ENCODE measurements around the gene UNK.
"Not testable (repeated sequence)": the region's sequence is repeated elsewhere in the genome, so short reads cannot be mapped to it uniquely, and the experiment has no call there.

The UNK gene

DNA sequence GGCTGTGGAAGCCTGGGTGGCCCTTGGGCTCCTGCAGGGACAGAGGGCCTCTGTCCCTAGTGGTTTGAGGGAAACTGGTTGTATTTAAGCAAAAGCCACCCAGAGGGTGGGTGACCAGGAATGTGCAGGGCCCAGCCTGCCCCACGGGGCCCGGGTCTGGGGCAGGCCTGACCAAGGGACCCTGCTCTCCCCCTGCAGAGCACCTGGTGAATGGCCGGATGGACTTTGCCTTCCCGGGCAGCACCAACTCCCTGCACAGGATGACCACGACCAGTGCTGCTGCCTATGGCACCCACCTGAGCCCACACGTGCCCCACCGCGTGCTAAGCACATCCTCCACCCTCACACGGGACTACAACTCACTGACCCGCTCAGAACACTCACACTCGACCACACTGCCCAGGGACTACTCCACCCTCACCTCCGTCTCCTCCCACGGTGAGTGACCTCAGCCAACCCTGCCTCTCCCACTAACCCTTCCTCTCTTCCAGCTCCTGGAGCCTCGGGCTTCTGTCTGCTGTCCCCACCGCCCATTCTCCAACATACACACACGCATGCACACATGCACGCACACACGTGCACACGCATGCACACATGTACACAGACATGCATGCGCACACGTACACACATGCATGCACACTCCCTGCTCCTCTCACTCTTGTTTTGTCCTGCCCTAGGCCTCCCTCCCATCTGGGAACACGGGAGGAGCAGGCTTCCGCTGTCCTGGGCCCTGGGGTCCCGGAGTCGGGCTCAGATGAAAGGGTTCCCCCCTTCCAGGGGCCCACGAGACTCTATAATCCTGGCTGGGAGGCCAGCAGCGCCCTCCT lies 30.0 kb upstream of the UNK start:
- no peak for DNase-seq

DNA sequence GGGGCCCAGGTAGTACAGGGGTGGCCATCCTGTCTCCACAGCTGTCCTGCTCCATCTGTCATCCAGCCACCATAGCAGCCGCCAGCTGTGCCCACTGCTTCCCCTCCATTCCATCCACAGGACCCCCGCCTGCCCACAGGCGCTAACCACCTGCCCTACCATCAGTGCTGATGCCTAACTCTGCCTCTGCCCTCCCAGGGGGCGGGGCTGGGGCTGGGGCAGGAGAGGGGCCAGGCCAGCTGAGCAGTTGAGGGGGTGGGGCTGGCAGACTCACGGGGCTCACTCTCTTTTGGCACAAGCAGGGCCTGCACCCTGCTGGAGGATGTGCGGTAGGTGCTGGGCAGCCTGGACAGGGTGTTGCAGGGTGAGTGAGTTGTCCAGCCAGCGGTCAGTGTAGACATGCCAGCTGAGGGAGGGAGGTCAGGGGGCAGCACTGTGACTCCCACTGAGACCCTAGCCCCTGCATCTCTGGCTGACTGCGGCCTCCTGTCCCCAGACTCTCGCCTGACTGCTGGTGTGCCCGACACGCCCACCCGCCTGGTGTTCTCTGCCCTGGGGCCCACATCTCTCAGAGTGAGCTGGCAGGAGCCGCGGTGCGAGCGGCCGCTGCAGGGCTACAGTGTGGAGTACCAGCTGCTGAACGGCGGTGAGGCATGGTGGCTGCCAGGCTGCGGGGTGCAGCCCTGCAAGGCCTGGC lies 29.3 kb upstream of the UNK start:
- no peak for DNase-seq

DNA sequence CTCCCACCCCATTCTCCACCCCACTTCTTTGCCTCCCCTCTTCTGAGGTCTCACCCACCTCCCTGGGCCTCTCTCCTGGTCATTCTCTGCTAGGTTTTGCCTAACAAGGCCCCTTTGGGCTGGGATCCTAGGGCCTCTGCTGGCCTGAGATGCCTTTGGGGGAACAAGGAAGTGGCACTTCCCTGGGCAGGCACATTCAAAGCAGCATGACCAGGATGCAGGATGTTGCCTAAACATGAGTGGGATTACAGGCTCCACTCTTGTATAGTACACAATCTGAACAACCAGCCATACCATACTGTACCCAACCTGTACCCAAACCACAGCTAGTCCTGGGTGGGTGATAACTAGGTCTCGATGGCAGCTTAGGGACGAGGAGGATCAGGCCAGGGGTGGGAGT lies 28.6 kb upstream of the UNK start:
- DNase-seq: no peak

DNA sequence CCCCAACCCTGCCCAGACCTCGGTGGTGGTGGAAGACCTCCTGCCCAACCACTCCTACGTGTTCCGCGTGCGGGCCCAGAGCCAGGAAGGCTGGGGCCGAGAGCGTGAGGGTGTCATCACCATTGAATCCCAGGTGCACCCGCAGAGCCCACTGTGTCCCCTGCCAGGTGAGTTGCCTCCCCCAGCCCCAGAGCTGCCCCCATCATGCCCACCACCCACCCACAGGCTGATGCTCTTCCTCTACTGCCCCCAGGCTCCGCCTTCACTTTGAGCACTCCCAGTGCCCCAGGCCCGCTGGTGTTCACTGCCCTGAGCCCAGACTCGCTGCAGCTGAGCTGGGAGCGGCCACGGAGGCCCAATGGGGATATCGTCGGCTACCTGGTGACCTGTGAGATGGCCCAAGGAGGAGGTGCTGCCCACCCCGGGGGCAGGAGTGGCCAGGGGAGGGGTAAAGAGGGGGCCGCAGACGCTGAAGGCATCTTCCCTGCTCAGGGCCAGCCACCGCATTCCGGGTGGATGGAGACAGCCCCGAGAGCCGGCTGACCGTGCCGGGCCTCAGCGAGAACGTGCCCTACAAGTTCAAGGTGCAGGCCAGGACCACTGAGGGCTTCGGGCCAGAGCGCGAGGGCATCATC lies 28.0 kb upstream of the UNK start:
- no peak for DNase-seq

DNA sequence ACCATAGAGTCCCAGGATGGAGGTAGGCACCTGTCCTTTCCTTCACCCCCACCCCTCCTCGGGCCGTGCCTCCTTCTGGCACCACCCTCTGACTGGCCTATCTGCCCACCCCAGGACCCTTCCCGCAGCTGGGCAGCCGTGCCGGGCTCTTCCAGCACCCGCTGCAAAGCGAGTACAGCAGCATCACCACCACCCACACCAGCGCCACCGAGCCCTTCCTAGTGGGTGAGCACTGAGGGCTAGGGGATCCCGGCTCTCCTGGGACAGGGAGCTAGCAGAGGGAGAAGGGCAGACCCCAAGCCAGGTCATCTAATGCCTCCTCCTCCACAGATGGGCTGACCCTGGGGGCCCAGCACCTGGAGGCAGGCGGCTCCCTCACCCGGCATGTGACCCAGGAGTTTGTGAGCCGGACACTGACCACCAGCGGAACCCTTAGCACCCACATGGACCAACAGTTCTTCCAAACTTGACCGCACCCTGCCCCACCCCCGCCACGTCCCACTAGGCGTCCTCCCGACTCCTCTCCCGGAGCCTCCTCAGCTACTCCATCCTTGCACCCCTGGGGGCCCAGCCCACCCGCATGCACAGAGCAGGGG lies 27.4 kb upstream of the UNK start:
- no peak for DNase-seq

DNA sequence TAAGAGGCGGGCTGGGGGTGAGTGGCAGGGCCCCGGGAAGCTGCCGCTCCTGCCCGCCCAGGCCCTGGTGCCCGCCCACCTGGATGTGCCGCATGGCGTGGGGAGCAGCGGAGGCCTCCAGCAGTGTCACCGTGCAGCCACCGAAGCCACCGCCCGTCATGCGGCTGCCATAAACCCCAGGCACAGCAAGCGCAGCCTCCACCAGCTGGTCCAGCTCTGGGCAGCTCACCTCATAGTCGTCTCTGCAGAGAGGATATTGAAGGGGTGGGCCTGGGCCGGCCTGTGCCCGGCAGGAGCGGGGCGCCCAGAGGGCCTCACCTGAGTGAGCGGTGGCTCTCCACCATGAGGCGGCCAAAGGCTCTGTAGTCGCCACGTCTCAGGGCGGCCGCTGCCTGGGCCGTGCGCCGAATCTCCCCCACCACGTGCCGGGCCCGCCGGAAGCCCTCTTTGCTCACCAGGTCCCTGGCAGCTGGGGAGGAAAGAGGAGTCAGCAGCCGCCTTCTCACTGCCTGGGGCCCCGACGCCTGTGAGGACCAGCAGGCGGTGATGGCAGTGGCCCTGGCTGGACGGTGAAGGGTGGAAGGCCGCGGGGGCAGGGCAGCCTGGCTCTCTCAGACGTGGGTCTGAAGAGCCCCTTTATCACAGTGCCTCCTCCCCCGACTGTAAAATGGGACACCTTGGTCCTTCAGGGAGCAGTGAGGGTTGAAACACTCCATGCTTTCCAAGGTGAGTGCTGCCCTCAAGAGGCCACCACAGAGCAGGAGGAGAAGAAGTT lies 26.3 kb upstream of the UNK start:
- DNase-seq: peak in 1 of 2 experiments; percentile 13

DNA sequence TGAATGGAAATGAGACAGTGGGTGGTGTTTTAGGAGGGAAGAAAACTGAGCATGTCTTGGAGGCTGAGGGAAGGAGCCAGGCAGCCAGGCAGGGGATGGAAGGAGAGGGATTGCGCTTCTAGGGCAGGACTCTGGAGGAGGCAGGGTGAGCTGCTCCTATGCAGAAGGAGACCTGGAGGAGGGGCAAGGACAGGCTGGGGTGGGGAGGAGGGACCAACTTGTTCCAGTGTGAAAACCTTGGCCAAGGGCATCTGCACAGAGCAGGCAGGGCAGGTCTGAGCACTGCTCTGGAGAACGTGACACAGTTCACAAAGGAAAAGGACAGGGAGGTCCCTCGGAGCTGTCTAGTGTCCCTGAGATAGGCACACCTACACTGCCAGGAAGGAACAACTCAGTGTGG lies 25.1 kb upstream of the UNK start:
- DNase-seq: no peak

DNA sequence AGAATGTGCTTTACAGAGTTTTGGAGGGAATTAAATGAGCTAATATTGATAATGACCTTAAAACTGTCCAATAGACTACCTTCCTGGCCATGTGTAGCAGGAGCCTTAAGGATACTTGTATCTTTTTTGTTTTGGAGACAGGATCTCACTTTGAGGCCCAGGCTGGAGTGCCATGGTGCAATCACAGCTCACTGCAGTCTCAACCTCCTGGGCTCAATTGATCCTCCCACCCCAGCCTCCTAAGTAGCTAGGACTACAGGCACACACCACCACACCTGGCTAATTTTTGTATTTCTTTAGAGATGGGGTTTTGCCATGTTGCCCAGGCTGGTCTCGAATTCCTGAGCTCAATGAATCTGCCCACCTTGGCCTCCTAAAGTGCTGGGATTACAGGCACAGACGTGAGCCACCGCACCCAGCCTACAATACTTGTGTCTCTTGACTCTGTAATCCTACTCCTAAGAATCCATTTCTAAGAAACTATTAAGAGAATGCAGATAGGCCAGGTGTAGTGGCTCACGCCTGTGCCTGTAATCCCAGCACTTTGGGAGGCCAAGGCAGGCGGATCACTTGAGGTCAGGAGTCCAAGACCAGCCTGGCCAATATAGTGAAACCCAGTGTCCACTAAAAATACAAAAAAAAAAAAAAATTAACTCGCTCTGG lies 24.5 kb upstream of the UNK start:
- DNase-seq: not testable (repeated sequence)

DNA sequence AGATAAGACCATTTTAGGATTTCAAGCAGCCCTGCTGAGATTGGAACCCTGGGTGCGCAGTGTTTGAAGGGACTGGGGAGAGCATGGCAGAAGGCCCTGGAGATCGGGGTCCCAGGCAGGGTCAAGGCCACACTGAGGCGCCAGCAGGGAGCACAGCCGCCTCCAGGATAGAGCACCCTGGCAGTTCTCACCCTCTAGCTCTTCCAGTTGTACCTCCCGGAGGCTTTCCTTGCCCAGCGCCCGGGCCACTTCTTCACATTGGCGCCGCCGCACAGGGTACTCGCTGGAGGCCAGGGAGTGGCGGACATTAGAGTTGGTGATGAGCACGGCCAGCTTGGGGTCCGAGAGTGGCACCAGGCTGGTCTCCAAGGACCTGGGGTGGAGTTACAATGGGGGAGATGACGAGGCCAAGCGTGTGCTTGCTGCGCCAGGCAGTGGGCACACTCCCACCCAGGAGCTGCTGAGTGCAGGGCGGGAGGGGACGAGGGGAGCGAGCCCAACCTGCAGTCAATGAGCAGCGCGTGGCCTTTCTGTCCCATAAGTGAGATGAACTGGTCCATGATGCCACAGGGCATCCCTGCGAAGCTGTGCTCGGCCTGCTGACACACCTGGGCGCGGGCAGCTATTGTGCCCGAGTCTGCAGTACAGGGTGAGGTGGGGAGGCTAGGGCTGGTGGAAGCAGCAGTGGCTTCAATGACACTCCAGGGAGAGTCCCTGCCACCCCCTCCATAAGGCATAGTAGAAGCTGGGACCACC lies 21.9 kb upstream of the UNK start:
- no peak for DNase-seq

DNA sequence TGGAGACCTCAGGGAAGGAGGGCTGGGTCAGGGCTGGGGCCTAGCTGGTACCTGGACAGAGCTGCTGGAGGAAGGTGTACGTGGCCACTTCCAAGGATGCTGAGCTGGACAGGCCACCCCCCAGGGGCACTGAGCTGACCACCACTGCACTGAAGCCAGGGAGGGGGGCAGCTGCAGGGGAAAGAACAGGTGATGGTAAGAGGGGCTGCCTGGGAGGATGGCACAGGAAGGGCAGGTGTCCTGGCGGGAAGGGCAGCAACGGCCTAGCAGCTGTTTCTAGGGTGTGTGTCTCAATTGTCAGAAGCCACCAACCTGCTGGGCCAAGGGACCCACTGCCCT lies 21.4 kb upstream of the UNK start:
- DNase-seq: no peak

DNA sequence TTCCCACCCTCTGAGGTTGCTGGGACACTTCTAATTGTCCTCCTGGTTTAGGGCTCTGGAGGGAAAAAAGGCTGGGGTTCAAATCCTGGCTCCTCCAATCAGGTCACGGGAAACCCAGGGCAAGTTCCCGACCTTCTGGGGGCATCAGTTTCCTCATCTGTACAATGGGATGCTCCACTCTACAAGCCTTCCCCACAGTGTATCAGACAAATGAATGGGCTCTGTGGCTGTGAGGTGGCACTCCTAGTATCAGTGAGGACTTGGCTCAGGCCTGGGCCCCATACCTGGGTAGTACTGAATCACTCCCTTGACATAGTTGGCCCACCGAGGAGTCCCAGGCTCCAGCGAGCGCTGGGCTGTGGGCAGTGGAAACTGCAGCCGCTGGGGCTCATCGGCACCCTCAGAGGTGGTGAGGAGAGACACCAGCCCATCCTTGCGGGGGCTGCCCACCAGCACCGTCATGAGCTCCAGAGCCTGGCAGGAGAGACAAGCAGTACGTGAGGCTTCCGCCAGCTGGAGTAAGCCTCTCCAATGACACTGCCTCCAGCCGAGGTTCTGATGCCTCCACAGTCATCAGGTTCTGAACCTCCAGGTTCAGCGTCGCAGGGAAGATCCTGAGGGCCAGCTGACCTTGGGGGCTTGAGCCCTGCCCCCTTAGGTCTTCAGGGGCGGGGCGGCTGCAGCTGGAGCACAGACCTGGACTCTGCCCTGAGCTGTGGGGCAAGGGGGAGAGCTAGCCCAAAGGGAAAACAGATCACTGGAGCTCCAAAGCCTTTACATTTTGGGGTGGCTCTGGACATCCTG lies 20.8 kb upstream of the UNK start:
- DNase-seq: no peak

DNA sequence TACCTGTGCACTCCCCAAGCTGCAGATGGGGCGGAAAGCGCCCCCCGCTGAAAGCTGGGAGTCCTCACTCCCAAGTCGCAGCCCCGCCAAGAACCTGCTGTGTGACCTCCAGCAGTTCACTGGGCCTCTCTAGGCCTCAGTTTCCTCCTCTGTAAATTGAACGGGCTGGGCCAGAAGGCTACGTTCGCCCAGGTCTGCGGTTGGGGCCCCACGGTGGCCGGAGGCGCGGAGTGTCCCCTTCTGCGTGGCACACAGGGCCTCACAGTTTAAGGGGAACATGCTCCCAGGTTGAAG lies 20.2 kb upstream of the UNK start:
- no peak for DNase-seq

DNA sequence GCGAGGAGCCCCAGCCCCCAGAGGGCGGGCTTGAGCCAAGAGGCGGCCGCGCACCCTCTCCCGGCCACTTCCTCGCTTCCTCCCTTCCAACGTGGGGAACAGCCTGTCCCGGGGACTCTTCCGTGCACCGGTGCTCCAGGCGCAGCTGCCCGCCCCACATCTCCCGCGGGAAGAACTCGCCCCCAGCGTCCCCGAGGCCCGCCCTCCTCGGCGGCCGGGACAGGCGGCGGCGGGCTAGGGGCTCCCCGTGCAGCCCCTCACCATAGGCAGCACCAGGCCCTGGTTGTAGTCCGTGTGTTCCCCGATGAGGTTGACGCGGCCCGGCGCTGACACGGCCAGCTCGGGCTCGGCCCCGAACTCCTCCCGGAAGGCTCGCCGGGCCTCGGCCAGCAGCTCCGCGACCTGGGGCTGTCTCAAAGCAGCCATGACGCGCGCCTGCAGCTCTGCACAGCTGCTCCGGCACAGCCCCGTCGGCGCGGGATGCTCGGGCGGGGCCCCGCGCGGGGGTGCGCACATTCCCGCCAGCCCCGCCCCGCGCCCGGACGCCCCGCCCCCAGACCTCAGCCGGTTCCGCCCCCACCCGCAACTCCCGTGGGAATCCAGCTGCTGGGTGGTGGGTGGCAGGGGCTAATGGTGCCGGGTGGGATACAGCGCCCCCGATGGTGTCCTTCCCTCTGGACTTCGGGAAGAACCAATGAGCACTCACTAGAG lies 19.7 kb upstream of the UNK start, which contains the start of gene GALK1:
TSS of gene GALK1 (minus strand) at position 482 of the 711 bp plus-strand sequence. CDS start at position 426, 56 bp downstream.
- peak in 1 of 2 experiments; percentile 34 for DNase-seq

DNA sequence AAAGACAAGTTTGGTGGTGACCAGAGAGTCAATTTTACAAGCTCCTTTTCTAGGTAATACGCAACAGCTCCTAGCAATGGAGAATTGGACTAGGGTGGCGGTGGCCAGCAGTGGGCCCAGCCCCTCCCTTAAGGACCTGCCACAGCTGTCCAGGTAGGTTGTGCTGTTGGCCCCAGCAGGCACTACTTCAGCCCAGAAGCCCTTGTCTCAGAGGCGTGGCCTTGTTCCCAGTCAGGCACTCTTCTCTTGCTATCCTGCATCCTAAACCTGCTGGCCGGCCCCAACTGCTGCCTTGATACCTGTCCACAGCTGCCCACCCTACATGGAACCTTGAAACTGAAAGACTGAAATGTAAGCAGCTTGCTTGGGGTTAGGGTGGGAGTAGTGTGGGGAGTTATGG lies 18.6 kb upstream of the UNK start:
- no peak for DNase-seq

DNA sequence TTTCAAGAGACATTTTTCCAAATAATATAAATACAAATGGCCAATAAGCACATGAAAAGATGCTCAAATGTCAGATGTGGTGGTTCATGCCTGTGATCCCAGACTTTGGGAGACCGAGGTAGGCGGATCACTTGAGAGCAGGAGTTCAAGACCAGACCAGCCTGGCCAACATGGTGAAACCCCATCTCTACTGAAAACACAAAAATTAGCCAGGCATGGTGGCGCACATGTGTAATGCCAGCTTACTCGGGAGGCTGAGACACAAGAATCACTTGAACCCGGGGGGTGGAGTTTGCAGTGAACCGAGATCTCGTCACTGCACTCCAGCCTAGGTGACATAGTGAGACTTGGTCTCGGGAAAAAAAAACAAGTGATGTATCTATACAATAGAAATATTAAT lies 16.7 kb upstream of the UNK start:
- no peak for DNase-seq

DNA sequence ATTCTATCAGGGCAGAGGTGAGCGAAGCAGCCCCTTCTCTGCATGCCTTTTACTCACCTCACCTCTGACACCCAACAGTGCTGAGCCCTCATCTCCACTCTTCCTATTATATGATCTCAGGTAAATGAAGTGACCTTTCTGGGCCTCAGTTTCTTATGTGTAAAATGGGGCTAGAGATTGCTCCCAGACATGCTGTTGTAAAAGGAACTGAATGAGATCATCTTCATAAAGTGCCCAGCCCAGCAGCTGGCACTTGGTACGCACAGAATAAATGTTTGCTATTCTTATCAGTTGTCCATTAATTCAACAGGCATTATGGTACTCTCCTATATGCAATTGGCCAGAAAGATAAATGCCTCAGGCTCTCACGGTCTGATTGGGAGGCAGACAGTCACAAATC lies 15.1 kb upstream of the UNK start:
- no peak for DNase-seq

DNA sequence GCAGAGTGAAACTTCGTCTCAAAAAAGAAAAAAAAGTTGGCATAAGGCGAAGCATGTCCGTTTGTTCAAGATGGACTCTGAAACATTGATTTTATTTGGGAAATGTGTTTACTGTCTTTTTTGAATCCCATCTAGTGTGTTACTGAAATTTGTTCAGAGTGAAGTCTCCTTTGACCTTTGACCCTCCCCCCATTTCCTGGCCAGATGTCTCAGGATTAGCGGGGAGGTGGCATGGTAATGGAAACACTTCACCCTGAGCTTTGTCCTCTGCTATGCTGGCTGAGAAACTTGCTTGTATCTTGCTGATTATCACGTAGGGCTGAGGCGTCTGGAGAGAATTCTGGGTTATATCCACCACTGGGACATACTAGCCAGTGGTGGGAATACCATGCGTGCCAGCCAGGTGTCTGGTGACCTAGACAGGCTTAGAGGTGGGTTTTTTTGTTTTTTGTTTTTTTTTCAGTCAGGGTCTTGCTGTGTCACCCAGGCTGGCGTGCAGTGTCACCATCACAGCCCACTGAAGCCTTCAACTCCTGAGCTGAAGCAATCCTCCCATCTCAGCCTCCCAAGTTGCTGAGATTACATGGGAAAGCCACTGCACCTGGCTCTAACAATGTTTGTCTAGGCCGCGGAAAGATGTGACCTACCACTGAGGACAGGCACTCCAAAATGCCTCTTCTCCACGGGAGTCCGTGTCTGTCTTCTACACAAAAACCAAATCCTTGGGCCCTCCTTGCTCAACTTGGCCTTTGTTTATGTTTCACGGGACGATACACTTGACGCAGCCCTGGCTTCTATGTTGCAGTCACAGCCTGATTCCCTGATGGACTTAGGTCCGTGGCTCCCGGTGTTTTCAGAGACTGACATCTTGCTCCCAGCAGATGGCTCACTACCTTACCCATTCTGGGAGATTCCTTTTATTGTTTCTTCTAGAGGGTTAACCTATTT lies 13.0 kb upstream of the UNK start:
- DNase-seq: no peak

DNA sequence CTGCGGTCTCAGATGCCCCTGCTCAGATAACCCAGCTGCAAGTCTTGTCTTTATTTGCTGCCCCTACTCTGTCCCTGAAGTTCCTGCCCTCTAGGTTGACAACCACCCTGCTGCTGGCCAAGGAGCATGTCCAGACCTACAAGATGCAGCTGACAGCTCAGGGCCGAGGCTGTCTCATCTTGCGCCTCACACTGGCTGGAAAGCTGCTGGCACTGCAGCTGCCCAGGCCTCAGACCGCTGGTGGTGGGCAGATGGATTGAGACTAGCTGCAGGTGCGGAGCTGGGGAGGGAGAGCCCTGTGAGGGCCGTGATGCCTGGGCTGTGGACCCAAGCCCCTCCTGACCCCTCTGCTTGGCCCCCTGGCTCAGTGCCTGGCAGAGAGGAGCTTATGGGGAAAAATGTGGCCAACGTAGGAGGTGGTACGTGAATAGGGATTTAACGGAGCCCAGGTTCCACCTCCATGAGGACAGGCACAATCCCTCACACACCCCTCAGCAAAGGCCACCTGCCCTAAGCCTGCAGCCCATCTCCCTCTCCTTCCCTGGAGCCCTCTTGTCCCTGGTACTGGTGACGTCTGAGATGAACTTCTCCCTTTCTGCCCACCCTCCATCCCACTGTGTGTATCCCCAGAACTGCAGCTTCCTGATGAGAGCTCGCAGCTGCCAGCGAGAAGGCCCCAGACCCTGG lies 11.3 kb upstream of the UNK start:
- no peak for DNase-seq

Data from SW 1271 (cell line).